Measurements from ENCODE around the gene OXTR.

DNA sequence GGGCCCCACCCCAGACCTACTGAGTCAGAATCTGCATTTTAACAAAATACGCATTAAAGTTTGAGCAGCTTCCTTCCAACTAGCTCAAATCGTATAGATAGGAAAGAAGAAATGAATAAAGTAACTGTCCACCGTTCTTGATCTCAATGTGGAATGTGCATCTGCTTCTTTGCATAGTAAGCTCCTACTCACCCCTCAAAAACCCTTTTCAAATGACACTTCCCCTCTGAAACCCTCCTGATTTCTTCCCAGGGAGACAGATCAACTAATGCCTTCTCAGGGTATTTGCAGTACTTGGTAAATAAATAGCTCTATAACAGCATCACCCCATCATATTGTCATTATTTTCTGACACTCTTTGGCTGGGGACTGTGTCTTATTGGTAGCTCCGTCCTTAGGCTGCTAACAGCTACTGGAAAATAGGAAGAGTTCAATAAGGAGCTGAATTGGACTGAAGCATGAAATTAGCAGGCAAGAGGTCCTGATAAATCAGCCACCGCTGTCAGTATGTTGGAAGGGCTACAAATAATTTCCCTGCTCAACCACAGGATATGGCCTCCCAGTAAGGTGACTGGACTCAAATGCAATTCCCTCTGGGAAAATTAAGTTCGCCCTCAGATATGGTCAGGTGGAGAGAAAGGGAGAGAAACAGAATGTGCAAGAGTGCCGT is 10.2 kb downstream of the OXTR start:
- no peak for TF ChIP-seq ZNF274 (IDR thresholded peaks at IDR 0.05; ENCODE audit: low read depth, low read length)
- no peak for TF ChIP-seq YY1 (IDR thresholded peaks at IDR 0.05; ENCODE audit: insufficient read depth, insufficient read length)
- TF ChIP-seq SUZ12 (IDR thresholded peaks at IDR 0.05; ENCODE audit: extremely low read depth, insufficient read depth, insufficient read length): no peak
